NCI-H345 (cell line): ENCODE data around the gene AGGF1.
"Not testable (repeated sequence)": the region's sequence is repeated elsewhere in the genome, so short reads cannot be mapped to it uniquely, and the experiment has no call there.

Experiments used
- DNase-seq: peaks from one replicate; lab custom pipeline; 2025; lab: John Stamatoyannopoulos, UW

The AGGF1 gene

DNA sequence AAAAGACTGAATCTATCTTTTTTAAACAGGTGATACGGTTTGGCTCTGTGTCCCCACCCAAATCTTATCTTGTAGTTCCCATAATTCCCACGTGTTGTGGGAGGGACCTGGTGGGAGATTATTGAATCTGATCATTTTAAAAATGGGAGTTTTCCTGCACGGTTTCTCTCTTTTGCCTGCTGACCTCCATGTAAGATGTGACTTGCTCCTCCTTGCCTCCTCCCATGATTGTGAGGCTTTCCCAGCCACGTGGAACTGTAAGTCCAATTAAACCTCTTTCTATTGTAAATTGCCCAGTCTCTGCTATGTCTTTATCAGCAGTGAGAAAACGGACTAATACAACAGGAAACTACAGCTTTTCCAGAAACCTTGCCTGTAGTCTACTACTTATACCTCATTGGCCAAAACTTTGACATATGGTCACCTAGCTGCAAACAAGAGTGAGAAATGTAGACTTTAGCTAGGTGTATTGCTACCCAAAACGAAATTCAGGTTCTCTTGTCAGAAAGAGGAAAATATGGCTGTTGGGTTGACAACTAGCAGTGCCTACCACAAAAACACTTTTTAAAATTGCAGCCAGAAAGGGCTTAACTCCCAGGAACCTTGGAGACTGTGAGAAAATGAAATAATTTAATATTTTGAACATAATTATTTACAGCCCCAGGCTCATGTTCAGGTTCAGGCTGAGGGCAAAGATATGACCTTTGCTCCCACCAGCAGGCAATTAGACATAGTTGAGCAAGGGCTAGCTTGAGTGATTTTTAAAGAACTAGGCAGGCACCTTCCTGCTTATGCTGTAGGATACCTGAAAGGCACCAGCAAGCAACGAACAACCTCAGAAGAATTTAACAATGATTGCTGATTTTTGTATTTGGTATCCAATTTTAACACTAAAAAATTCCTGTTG is 7.4 kb upstream of the AGGF1 start:
- no peak for DNase-seq

- no peak for DNase-seq
Observed at GRCh38 chr5:77024490-77024889, 5.7 kb upstream of the AGGF1 start.

DNA sequence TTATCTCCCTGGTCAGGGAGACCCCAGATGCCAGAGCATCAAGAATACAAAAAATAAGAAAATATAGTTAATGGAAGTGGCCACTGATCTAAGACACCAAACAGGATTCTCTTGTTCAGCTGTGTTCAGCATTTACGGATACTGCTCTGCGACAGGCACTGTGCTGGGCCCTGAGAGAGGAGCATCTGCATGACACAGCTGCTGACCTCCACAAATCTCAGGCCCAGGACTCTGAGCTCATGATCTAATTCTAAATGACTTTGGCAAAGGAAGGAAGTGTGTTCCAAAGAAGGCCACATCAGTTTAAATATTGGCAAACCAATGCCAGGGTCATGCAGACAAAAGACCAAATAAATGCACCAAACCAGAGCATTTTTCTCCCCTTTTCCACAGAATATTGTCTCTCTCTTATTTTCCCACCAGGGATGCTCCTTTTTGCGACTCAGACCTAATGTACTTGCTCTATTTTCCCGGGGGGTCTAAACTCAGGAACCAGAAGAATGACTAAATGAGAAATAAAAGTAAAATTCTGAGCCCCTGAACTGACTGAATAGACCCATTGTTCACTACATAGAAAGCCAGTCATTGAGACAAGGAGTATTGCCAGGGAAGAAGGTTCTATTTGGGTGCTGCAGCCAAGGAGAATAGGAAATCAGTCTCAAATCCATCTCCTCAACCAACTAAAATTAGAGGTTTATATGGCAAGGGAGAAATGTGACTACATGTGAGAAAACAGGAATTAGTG is 1.4 kb upstream of the AGGF1 start:
- no peak for DNase-seq

- DNase-seq: no peak
Observed at GRCh38 chr5:77029376-77029885, 773 bp upstream of the AGGF1 start.

DNA sequence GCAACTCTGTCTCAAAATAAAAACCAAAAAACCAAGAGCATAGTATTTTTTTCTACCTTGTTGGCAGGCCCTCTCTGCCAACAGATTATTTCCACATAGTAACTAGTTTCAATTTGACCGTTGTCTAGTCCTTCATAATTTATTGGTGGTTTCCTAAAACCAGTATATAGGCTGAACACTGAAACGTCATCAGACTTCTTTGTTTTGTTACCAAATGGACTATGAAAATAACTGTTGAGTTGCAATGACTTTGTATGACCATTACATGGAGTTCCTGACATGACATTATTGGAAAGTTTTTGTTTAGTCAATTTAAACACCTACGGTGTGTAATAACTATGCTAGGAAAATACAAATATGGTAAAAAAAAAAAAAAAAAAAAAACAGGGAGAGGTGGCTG is 1.7 kb downstream of the AGGF1 start:
- DNase-seq: no peak

GRCh38 chr5:77032635-77033034 is 2.4 kb downstream of the AGGF1 start:
- DNase-seq: no peak

DNA sequence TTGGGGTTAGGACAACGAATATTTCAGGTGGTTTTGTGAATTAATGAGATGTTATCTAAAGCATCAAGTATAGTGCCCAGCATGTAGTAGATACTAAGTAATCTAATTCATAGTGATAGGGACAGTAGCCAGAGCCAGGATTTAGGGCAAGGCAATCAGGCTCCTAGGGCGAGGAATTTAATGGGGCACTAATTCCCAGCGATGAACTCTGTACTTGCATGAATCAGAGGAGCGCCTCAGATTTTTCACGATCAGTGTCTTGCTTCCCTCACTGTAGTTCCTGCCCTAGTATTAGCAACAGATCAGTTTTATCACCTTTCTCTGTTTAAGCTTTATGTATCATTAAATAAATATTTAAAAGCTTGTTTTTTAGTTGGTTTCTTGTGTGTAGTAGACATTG is 3.1 kb downstream of the AGGF1 start:
- DNase-seq: no peak

DNA sequence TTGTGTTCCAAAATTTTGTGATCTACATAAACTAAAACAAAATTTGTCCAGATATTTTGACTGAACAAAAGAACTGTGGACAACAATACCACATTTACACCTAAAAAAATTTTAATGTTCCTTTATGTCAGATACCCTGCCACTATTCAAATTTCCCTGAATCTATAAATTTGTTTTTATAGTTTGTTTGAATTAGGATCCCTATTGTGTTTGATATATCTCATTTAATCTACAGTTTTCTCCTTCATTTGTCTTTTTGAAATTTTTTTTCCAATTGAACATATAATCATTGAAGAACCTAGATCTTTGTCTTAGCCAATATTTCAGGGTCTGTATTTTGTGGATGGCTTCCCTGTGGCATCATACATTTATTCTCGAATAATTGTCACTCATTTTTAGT is 5.7 kb downstream of the AGGF1 start:
- no peak for DNase-seq

- DNase-seq: no peak
Observed at GRCh38 chr5:77046416-77047073, 16.3 kb downstream of the AGGF1 start.

DNA sequence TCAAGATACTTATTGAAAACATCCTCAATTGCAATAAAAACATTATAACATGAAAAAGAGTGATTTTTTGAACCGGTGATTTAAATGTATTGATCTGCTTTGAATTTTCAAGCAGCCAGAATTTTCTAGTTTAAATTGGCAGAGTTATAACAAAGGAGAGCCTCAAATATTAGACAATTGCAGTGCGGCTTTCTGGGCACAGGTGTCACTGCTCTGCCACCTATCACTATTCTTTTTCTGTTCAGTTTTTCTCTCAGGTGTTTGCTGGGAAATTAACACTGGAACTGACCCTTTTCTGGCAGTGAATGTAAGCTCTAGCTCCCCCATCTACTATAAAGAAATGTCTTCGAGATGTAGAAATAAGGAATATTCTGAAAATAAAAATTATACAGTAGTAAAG is 33.8 kb downstream of the AGGF1 start:
- DNase-seq: no peak

GRCh38 chr5:77065256-77065655 is 35.1 kb downstream of the AGGF1 start:
- no peak for DNase-seq

DNA sequence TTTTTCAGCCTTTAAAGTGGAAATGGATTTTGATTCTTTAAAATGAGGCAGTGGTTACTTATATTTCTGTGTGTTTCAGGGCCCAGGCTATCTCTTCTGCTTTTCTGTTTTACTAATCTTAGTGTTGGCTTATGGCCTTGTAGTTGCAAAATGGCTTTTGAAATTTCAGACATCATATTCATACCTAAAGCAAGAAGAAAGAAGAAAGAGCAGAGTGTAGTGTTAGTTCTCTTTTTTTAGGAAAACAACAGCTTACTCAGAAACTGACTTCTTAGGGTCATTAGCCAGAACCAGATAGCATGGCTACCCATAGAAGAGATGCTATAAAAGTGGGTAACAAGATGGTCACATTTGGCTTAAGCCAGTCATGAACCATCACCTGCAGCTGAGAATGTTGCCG is 36.0 kb downstream of the AGGF1 start:
- DNase-seq: no peak

DNA sequence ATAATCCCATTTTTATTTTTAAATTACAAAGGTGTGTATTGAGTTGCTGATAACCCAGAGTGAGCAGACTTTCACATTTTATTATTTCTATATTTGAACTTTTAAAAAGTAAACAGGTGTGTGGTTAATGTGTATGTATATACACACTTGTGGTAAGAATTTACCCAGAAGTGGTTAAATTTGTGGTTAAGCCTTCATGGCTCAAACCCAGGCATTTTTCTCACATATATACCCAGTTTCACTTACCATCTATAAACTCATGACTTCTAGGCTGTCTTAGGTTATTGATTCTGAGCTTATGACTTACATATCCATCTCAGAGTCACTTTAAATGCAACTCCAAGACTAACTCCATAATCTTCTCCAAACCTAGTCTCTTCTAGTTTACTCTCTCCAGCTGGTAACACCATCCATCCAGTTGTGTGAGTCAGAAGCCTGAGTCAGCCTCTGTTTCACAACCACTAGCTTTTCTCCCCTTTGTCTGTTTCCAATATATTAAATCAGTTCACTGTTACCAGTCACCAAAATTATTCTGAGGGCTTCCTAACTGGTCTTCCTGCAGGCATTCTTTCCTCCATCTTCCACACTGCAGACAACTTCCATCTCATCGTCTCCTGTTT is 36.7 kb downstream of the AGGF1 start:
- no peak for DNase-seq

GRCh38 chr5:77073667-77074066 is 43.5 kb downstream of the AGGF1 start:
- DNase-seq: no peak

- no peak for DNase-seq
Observed at GRCh38 chr5:77074745-77075144, 44.5 kb downstream of the AGGF1 start.

DNA sequence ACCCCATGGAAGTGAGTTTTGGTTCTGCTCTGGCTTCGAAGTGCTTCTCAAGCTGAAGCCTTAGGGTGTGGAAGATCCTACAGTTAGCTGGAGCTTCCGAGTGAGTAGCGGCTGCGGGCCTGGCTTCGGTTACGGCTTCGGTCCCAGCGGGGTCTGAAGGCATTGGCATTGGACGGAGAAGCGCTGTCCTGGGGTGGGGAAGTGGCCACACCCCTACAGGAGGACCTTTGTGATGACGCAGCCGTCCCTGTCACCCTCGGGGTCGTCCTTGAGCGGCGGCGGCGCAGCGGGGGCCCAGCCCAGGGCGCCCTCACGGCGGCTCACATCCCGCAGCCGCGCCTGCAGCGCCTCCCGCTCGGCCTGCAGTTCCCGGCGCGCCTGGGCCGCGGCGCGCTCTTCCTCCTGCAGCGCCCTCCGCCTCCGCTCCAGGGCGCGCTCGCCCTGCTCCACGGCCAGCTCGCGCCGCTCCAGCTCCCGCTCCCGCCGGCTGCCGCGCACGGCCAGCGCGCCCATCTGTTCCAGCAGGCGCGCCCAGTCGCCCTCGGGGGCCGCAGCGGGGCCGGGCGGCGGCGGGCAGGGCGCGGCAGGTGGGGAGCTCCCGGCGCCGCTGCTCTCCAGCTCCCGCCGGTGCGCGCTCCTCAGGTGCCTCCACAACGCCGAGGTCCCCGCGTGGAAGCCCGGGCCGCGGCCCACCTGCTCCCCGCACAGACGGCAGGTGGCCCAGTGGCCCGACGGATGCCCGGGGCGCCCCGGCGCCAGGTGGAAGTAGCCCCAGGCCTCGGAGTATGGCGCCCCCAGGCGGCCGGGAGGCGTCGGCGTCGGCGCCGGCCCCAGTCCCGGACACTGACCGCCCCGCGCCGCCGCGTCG is 47.0 kb downstream of the AGGF1 start:
- peak; percentile 71 for DNase-seq

DNA sequence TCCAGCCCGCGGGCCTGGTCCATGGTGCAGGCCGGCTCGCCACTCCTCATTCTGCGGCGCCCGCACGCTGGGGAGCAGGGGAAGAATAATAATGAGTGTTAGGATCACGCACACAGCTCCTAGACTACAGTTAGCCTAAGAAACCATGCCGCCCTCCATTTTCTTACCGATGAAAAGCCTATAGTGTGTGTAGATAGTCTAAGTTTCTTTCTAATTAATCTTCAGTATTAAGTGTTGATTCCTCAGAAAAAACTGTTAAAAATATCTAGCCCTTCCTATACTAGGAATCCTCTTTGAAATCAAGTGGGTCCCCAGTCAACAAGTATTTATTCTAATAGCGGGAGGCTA is 47.6 kb downstream of the AGGF1 start:
- DNase-seq: no peak

- DNase-seq: not testable (repeated sequence)
Observed at GRCh38 chr5:77080479-77080878, 50.3 kb downstream of the AGGF1 start.

- peak; percentile 40 for DNase-seq
Observed at GRCh38 chr5:77080905-77081304, 50.7 kb downstream of the AGGF1 start.

DNA sequence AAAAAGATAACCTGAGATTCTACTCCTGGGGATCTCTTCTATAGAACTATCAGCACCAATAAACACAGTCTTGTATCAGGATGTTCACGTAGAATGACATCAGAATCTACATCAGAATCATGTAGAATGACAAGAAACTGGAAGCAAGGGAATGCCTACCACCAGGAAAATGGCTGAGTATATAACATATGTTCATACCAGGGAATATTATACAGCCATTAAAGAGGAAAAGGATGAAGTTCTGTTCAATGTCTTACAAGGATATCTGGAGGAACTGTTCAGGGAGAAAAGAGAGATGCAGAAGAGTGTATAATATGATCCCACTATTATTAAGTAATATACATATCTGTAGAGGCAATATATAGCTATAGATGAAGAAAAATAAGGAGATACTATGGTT is 52.1 kb downstream of the AGGF1 start:
- no peak for DNase-seq

GRCh38 chr5:77083088-77083487 is 52.9 kb downstream of the AGGF1 start:
- DNase-seq: no peak
